GM19023 (cell line): ENCODE measurements around the gene RETN.
"Not testable (repeated sequence)": the region's sequence is repeated elsewhere in the genome, so short reads cannot be mapped to it uniquely, and the experiment has no call there.

Source experiments
- ATAC-seq: cut with Tn5 transposase; IDR thresholded peaks from one replicate; pipeline ENCODE4 v1.9.1; 2021; ENCODE audit warnings: mild to moderate bottlenecking, moderate library complexity; ENCODE audit not compliant: unreplicated experiment

Gene RETN

GRCh38 chr19:7637374-7638256, 31.2 kb upstream of the RETN start:
- ATAC-seq = peak; percentile 9

DNA sequence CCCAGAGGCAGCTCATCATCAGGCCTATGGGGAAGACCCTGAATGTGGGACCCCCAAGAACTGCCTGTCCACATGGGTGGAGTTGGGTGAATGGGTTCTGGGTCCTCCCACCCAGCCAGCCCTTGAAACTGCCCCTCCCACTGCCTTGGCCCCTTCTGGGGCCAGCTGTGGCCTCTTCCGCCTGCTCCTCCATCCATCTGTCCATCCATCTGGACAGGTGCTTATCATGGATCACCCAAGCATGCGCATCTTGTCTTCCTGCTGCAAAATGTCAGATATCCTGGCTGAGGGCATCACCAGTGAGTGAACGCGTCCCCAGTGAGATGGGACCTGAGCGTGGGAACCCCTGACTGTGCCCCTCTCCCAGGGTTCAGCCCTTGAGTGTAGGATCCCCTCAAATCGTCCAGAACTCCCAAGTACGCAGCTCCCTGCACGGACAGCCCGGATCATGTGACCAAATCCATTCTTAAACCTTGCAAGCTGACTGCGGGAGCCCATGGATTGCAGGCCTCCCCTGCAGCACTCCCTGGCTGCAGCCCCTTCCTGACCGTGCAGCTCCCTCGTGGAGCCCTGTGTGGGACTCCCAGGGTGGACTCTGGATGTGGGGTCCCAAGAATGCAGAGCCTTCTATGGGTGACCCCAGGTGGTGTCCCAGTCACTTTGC, 29.9 kb upstream of the RETN start:
- no peak for ATAC-seq

- no peak for ATAC-seq
These were observed 28.9 kb upstream of the RETN start for GRCh38 chr19:7639863-7640348.

- no peak for ATAC-seq
These were observed 28.0 kb upstream of the RETN start for GRCh38 chr19:7640803-7641202.

GRCh38 chr19:7641290-7642276, 27.3 kb upstream of the RETN start:
- ATAC-seq = no peak

GRCh38 chr19:7642295-7643030, 26.4 kb upstream of the RETN start:
- no peak for ATAC-seq

GRCh38 chr19:7643031-7643415, 25.8 kb upstream of the RETN start:
- no peak for ATAC-seq

DNA sequence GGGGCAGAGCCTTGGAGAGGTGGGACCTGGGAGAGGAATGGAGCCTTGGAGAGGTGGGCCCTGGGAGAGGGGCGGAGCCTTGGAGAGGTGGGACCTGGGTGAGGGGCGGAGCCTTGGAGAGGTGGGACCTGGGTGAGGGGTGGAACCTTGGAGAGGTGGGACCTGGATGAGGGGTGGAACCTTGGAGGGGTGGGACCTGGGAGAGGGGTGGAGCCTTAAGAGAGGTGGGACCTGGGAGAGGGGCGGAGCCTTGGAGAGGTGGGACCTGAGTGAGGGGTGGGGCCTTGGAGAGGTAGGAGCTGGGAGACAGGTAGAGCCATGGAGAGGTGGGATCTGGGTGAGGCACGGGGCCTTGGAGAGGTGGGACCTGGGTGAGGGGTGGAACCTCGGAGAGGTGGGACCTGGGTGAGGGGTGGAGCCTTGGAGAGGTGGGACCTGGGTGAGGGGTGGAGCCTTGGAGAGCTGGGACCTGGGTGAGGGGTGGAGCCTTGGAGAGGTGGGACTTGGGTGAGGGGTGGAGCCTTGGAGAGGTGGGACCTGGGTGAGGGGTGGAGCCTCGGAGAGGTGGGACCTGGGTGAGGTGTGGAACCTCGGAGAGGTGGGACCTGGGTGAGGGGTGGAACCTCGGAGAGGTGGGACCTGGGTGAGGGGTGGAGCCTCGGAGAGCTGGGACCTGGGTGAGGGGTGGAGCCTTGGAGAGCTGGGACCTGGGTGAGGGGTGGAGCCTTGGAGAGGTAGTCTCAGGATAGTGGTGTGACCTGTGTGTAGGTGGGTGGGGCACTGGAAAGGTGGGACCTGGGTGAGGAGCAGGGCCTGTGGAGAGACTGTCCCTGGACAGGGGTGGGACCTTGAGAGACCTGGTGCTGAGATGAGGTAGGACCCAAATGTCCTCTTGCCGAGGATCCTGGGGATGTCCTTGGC, 25.0 kb upstream of the RETN start:
- ATAC-seq = not testable (repeated sequence)

DNA sequence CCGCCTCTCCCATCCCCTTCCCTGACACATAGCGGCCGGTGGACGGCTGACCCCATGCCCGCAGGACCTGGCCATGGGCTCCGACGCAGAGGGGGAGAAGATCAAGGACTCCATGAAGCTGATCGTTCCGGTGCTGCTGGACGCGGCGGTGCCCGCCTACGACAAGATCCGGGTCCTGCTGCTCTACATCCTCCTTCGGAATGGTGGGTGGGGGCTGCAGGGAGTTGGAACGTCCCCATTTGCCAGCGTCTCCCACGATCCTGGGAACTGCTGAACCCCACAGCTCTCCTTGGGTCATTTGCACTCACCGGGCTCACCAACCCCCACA, 24.3 kb upstream of the RETN start:
- no peak for ATAC-seq

DNA sequence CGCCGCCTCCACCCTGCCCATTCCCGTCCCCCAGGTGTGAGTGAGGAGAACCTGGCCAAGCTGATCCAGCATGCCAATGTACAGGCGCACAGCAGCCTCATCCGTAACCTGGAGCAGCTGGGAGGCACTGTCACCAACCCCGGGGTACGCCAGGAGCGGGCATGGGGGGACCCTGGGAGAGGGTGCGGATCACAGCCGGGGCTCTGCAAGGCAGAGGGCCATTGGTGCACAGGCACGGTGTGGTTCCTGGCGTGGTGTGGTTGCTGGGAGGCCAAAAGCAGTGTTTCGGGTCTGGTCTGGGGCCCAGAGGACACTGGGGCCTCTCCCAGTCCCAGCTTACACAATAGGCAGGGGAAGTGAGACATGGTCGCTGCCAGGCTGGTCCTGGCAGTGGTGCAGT, 23.7 kb upstream of the RETN start:
- no peak for ATAC-seq

GRCh38 chr19:7645656-7646425, 23.0 kb upstream of the RETN start:
- ATAC-seq = no peak

- no peak for ATAC-seq
These were observed 22.5 kb upstream of the RETN start for GRCh38 chr19:7646426-7646700.

GRCh38 chr19:7647156-7647555, 21.7 kb upstream of the RETN start:
- no peak for ATAC-seq

GRCh38 chr19:7648265-7649014, 20.4 kb upstream of the RETN start:
- no peak for ATAC-seq

GRCh38 chr19:7650148-7650547, 18.7 kb upstream of the RETN start:
- no peak for ATAC-seq

DNA sequence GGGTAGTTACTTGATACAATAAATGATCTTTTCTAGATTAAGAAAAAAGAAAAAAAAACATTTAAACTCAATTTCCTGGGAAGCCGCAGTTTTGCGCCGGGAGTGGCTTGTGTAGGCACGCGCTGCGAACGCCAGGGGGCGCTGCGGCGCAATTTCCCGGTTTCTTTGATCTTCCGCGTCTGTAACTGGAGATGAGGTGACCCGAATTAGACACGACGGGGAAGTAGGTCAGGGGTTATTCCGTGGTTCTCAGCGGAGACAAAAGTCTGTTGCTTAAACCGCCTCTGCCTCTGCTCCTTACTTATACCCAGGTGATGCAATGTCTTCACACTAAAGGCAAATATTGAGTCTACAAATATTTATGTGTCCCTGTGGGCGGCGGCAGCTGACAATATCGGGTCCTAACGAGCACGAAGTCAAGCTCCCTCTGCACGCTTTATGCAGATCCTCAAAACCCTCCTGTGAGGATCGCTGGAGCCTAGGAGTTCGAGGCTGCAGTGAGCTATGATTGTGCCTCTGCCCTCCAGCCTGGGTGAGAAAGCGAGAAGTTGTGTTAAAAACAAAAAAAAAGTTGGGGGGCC, 16.7 kb upstream of the RETN start:
- no peak for ATAC-seq

- no peak for ATAC-seq
These were observed 14.4 kb upstream of the RETN start for GRCh38 chr19:7654401-7654800.

- ATAC-seq = no peak
These were observed 13.3 kb upstream of the RETN start for GRCh38 chr19:7655581-7655980.
